Astrocyte (in vitro differentiated cells and primary cell): ENCODE measurements around the gene ITCH. TPM values are rescaled to one million over a fixed set of nuclear protein-coding genes. Genes with fewer than 3 reads are reported as not detected.

Source experiments
- DNase-seq: peaks from one replicate; pipeline ENCODE4 v3.0.0-alpha.2; 2010; ENCODE audit warnings: low read depth
- FAIRE-seq: peaks from 2 replicates; lab custom pipeline; 2011; peaks lifted over from hg19 to GRCh38; lab: Jason Lieb, UNC
- H2AFZ ChIP-seq: 2 replicates; pipeline ENCODE4 v1.6.0; 2012; ENCODE audit warnings: low read depth, low read length, inconsistent platforms
- H3K27ac ChIP-seq: 2 replicates; pipeline ENCODE4 v1.5.1; 2011; ENCODE audit warnings: low read depth, low read length, inconsistent platforms
- H3K27me3 ChIP-seq: 2 replicates; pipeline ENCODE4 v1.6.0; 2011; ENCODE audit warnings: low read length, inconsistent platforms; ENCODE audit not compliant: insufficient read depth
- H3K36me3 ChIP-seq: 2 replicates; pipeline ENCODE4 v1.5.1; 2011; ENCODE audit warnings: low read length, inconsistent platforms; ENCODE audit not compliant: insufficient read depth
- H3K4me1 ChIP-seq: 2 replicates; pipeline ENCODE4 v1.5.1; 2011; ENCODE audit warnings: low read length, inconsistent platforms; ENCODE audit not compliant: insufficient read depth
- H3K4me2 ChIP-seq: 2 replicates; pipeline ENCODE4 v1.6.0; 2012; ENCODE audit warnings: low read length, inconsistent platforms
- H3K4me3 ChIP-seq: 2 replicates; pipeline ENCODE4 v1.5.1; 2011; ENCODE audit warnings: low read depth, mild to moderate bottlenecking, low read length, inconsistent platforms; ENCODE audit not compliant: insufficient read depth
- H3K79me2 ChIP-seq: 2 replicates; pipeline ENCODE4 v1.6.0; 2012; ENCODE audit warnings: mild to moderate bottlenecking, low read length, inconsistent platforms; ENCODE audit not compliant: insufficient read depth
- H3K9ac ChIP-seq: 2 replicates; pipeline ENCODE4 v1.6.0; 2012; ENCODE audit warnings: mild to moderate bottlenecking, low read length, inconsistent platforms
- H3K9me3 ChIP-seq: 2 replicates; pipeline ENCODE4 v1.5.1; 2012; ENCODE audit warnings: low read depth, mild to moderate bottlenecking, low read length, inconsistent platforms; ENCODE audit not compliant: insufficient read depth
- H4K20me1 ChIP-seq: 2 replicates; pipeline ENCODE4 v1.6.0; 2012; ENCODE audit warnings: low read length, inconsistent platforms; ENCODE audit not compliant: insufficient read depth
- H3K27ac Mint-ChIP-seq: one replicate; pipeline ENCODE4 v1.8.0; 2021; ENCODE audit warnings: mild to moderate bottlenecking, mixed read lengths; ENCODE audit not compliant: unreplicated experiment
- H3K27me3 Mint-ChIP-seq: one replicate; pipeline ENCODE4 v1.8.0; 2021; ENCODE audit warnings: low read depth, mixed read lengths; ENCODE audit not compliant: unreplicated experiment
- H3K36me3 Mint-ChIP-seq: one replicate; pipeline ENCODE4 v1.8.0; 2021; ENCODE audit warnings: low read depth, mixed read lengths; ENCODE audit not compliant: unreplicated experiment
- H3K4me1 Mint-ChIP-seq: one replicate; pipeline ENCODE4 v1.8.0; 2021; ENCODE audit warnings: low read depth, mixed read lengths; ENCODE audit not compliant: unreplicated experiment
- H3K4me3 Mint-ChIP-seq: one replicate; pipeline ENCODE4 v1.8.0; 2021; ENCODE audit warnings: mild to moderate bottlenecking, moderate library complexity, mixed read lengths; ENCODE audit not compliant: unreplicated experiment
- H3K9me3 Mint-ChIP-seq: one replicate; pipeline ENCODE4 v1.8.0; 2021; ENCODE audit warnings: mild to moderate bottlenecking, mixed read lengths; ENCODE audit not compliant: unreplicated experiment
- CTCF ChIP-seq: IDR thresholded peaks from 2 replicates; pipeline ENCODE4 v1.5.1; 2011; ENCODE audit warnings: low read depth, mild to moderate bottlenecking, inconsistent platforms, low read length, moderate library complexity; ENCODE audit not compliant: insufficient read depth
- EZH2 ChIP-seq: IDR thresholded peaks from 2 replicates; pipeline ENCODE4 v1.6.1; 2012; ENCODE audit warnings: mild to moderate bottlenecking, low read length, inconsistent platforms; ENCODE audit not compliant: insufficient read depth
- total RNA-seq: library from RNA; stranded (reverse); gene quantifications from 2 replicates; pipeline ENCODE4 v1.2.1, GENCODE V29; 2021

The ITCH gene
- total RNA-seq, 1 donor from 2014 or later, result 79.0 TPM

- peak within 1 kb of the TSS; percentile 84 for H3K4me3 Mint-ChIP-seq
- H3K79me2 ChIP-seq, result no peaks in the 10 kb centered on the region
- H4K20me1 ChIP-seq, result peaks cover 8% of the 10 kb centered on the region
- H3K9me3 Mint-ChIP-seq, result no peaks in the 10 kb centered on the region
- H3K9me3 ChIP-seq, result no peaks in the 10 kb centered on the region
- peaks cover 5% of the 10 kb centered on the region for H3K4me1 ChIP-seq
- peak within 1 kb of the TSS; percentile 78 for H3K4me3 ChIP-seq
- FAIRE-seq (no peak), DNase-seq (peak; percentile 92)
- peak within 1 kb of the TSS; percentile 78 for H3K27ac ChIP-seq
- peak within 1 kb of the TSS; percentile 85 for H2AFZ ChIP-seq
- TF ChIP-seq EZH2 (no peak), CTCF (no peak)
- H3K4me2 ChIP-seq, result peak within 1 kb of the TSS; percentile 92
- H3K36me3 Mint-ChIP-seq, result no peaks in the 10 kb centered on the region
- peaks cover 3% of the 10 kb centered on the region for H3K4me1 Mint-ChIP-seq
- peak within 1 kb of the TSS; percentile 86 for H3K9ac ChIP-seq
- peak within 1 kb of the TSS; percentile 78 for H3K27ac Mint-ChIP-seq
- no peaks in the 10 kb centered on the region for H3K27me3 Mint-ChIP-seq
- H3K36me3 ChIP-seq, result no peaks in the 10 kb centered on the region
- no peaks in the 10 kb centered on the region for H3K27me3 ChIP-seq
Observed at GRCh38 chr20:34558320-34559218, 195.5 kb downstream of the ITCH start, which contains the start of gene MAP1LC3A. Gene MAP1LC3A (plus strand): TSS chr20:34558718. CDS start chr20:34558869, 151 bp downstream.

GRCh38 chr20:34559311-34560140 lies 196.5 kb downstream of the ITCH start:
- peak overlapping the region; percentile 92 for H3K4me2 ChIP-seq
- H3K27me3 ChIP-seq, result no peaks in the 10 kb centered on the region
- H3K36me3 ChIP-seq, result no peaks in the 10 kb centered on the region
- peak overlapping the region; percentile 77 for H3K4me3 Mint-ChIP-seq
- H3K4me1 ChIP-seq, result peaks cover 5% of the 10 kb centered on the region
- H3K9ac ChIP-seq, result peak overlapping the region; percentile 86
- no peak for TF ChIP-seq EZH2
- no peak for TF ChIP-seq CTCF
- peaks cover 3% of the 10 kb centered on the region for H3K4me1 Mint-ChIP-seq
- H3K27me3 Mint-ChIP-seq, result no peaks in the 10 kb centered on the region
- no peak overlapping the region for H3K4me3 ChIP-seq
- peaks cover 8% of the 10 kb centered on the region for H4K20me1 ChIP-seq
- no peak overlapping the region for H2AFZ ChIP-seq
- FAIRE-seq (no peak), DNase-seq (no peak)
- no peak overlapping the region for H3K27ac Mint-ChIP-seq
- no peaks in the 10 kb centered on the region for H3K9me3 Mint-ChIP-seq
- no peak overlapping the region for H3K27ac ChIP-seq
- H3K79me2 ChIP-seq, result no peaks in the 10 kb centered on the region
- no peaks in the 10 kb centered on the region for H3K9me3 ChIP-seq
- H3K36me3 Mint-ChIP-seq, result no peaks in the 10 kb centered on the region
